ENCODE measurements around the gene KLF7.
"Not testable (repeated sequence)": the region's sequence is repeated elsewhere in the genome, so short reads cannot be mapped to it uniquely, and the experiment has no call there.

Gene KLF7

DNA sequence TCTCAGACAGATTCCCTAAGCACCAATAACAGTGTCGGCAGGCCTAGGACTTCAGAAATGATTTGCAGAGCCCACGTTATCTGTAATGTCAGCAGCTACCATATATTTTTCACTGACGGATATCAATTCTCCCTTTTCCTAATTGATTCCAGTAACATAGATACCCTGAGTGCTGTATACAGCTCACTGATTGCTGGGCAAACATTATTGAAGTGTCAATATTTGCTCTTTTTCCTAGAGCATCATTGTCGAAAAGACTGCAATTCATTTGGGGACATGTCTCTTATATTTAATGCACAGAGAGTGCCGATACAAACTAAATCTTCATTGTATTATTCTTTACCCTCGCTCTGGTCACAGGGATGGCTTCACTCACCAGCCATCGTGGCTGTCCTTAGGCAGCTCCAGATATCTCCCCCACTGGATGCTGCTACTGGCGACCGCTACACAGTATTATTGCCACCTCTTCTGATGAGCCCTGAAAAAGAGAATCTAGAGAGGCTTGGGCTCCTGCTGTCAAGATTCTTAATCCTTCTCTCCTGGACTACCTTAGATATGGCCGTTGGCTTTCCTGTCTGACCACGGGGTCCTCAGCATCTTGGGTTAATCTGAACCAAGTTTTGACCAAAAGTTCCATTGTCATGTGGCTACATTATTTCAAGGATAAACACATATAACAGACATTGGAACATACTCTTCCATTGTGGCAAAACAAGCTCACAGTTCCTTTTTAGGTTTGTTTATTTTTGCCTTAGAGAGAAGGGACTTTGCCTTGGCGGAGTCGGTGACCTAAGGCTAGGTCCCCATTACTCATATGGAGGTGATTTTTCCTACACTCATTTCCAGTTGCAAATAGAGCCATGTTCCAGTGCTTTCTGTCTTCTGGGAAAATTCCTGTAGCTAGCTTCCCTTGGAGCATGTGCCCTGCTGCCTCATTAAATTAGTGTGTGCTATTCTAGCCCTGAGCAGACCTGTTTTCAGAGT is 121.1 kb downstream of the KLF7 start:
- no peaks in the 10 kb centered on the region for H3K36me3 ChIP-seq (ENCODE audit: control insufficient read depth, insufficient read depth, low read length)
- H3K4me3 ChIP-seq (ENCODE audit: low read depth, low read length), result no peak overlapping the region
- peaks cover 18% of the 10 kb centered on the region for H3K4me1 ChIP-seq (ENCODE audit: control insufficient read depth, insufficient read depth, low read length)
- H3K9me3 ChIP-seq (ENCODE audit: control insufficient read depth, insufficient read depth, low read length), result no peaks in the 10 kb centered on the region
- no peaks in the 10 kb centered on the region for H3K27me3 ChIP-seq (ENCODE audit: control insufficient read depth, insufficient read depth, low read length)
- no peak overlapping the region for H3K9ac ChIP-seq (ENCODE audit: low read depth, low read length)

DNA sequence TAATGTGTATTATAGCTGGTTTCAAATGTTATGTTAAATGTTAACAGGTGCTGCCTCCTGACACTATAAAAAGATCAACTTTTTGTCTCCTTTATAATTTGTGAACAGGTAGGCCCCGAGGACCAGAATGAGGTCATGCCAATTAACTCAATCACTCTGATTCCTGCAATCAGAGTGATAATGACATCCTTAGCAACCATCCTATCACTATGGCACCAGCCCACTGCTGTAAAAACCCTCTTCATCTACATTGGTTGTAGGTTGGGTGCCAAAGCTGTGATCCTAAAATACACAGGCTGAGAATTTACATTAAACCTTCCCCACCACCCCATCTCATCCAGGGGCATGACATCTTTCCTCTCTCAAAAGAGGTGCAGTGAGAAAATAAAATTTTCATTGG is 122.9 kb downstream of the KLF7 start:
- H3K9me3 ChIP-seq (ENCODE audit: control insufficient read depth, insufficient read depth, low read length), result no peaks in the 10 kb centered on the region
- peaks cover 18% of the 10 kb centered on the region for H3K4me1 ChIP-seq (ENCODE audit: control insufficient read depth, insufficient read depth, low read length)
- H3K4me3 ChIP-seq (ENCODE audit: low read depth, low read length), result no peak overlapping the region
- H3K27me3 ChIP-seq (ENCODE audit: control insufficient read depth, insufficient read depth, low read length), result no peaks in the 10 kb centered on the region
- no peaks in the 10 kb centered on the region for H3K36me3 ChIP-seq (ENCODE audit: control insufficient read depth, insufficient read depth, low read length)
- H3K9ac ChIP-seq (ENCODE audit: low read depth, low read length), result no peak overlapping the region

GRCh38 chr2:207041786-207042554 is 123.8 kb downstream of the KLF7 start:
- no peaks in the 10 kb centered on the region for H3K36me3 ChIP-seq (ENCODE audit: control insufficient read depth, insufficient read depth, low read length)
- no peaks in the 10 kb centered on the region for H3K27me3 ChIP-seq (ENCODE audit: control insufficient read depth, insufficient read depth, low read length)
- H3K4me3 ChIP-seq (ENCODE audit: low read depth, low read length), result no peak overlapping the region
- no peak overlapping the region for H3K9ac ChIP-seq (ENCODE audit: low read depth, low read length)
- H3K4me1 ChIP-seq (ENCODE audit: control insufficient read depth, insufficient read depth, low read length), result peaks cover 22% of the 10 kb centered on the region
- H3K9me3 ChIP-seq (ENCODE audit: control insufficient read depth, insufficient read depth, low read length), result no peaks in the 10 kb centered on the region

- Histone ChIP-seq H3K9ac (ENCODE audit: low read depth, low read length) (no peak overlapping the region), H3K4me1 (ENCODE audit: control insufficient read depth, insufficient read depth, low read length) (peaks cover 24% of the 10 kb centered on the region), H3K36me3 (ENCODE audit: control insufficient read depth, insufficient read depth, low read length) (no peaks in the 10 kb centered on the region), H3K9me3 (ENCODE audit: control insufficient read depth, insufficient read depth, low read length) (no peaks in the 10 kb centered on the region), H3K27me3 (ENCODE audit: control insufficient read depth, insufficient read depth, low read length) (no peaks in the 10 kb centered on the region), H3K4me3 (ENCODE audit: low read depth, low read length) (no peak overlapping the region)
Observed at GRCh38 chr2:207041279-207041678, 124.5 kb downstream of the KLF7 start.

DNA sequence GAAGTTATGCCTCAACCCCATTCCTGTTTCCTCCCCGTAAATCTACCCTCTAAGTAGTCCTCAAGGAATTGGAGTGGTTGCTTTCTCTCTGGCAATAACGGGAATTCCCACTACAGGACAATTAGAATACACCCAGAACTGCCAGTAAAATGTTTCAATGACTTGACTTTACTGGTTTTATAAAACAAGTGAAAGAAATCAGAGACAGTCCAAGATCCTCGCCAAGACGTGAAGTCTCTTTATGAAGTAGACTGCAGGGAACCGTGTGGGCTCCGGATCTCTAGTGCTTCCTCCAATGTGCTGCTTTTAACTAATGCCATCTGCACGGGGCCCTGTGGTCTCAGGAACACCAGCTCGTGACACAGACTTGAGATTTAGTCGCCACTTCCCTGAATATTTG is 125.1 kb downstream of the KLF7 start:
- H3K4me3 ChIP-seq (ENCODE audit: low read depth, low read length), result no peak overlapping the region
- no peak overlapping the region for H3K9ac ChIP-seq (ENCODE audit: low read depth, low read length)
- peaks cover 30% of the 10 kb centered on the region for H3K4me1 ChIP-seq (ENCODE audit: control insufficient read depth, insufficient read depth, low read length)

GRCh38 chr2:207039225-207039624 is 126.5 kb downstream of the KLF7 start:
- Histone ChIP-seq H3K4me1 (ENCODE audit: control insufficient read depth, insufficient read depth, low read length) (peaks cover 30% of the 10 kb centered on the region), H3K27me3 (ENCODE audit: control insufficient read depth, insufficient read depth, low read length) (no peaks in the 10 kb centered on the region), H3K9me3 (ENCODE audit: control insufficient read depth, insufficient read depth, low read length) (no peaks in the 10 kb centered on the region), H3K4me3 (ENCODE audit: low read depth, low read length) (no peak overlapping the region), H3K36me3 (ENCODE audit: control insufficient read depth, insufficient read depth, low read length) (no peaks in the 10 kb centered on the region), H3K9ac (ENCODE audit: low read depth, low read length) (no peak overlapping the region)

More for the DNA sequence above, 125.1 kb downstream of the KLF7 start:
- no peaks in the 10 kb centered on the region for H3K9me3 ChIP-seq (ENCODE audit: control insufficient read depth, insufficient read depth, low read length)
- no peaks in the 10 kb centered on the region for H3K27me3 ChIP-seq (ENCODE audit: control insufficient read depth, insufficient read depth, low read length)
- no peaks in the 10 kb centered on the region for H3K36me3 ChIP-seq (ENCODE audit: control insufficient read depth, insufficient read depth, low read length)

- no peak overlapping the region for H3K9ac ChIP-seq (ENCODE audit: low read depth, low read length)
- H3K4me1 ChIP-seq (ENCODE audit: control insufficient read depth, insufficient read depth, low read length), result peaks cover 30% of the 10 kb centered on the region
- no peaks in the 10 kb centered on the region for H3K9me3 ChIP-seq (ENCODE audit: control insufficient read depth, insufficient read depth, low read length)
- H3K27me3 ChIP-seq (ENCODE audit: control insufficient read depth, insufficient read depth, low read length), result no peaks in the 10 kb centered on the region
- no peak overlapping the region for H3K4me3 ChIP-seq (ENCODE audit: low read depth, low read length)
- no peaks in the 10 kb centered on the region for H3K36me3 ChIP-seq (ENCODE audit: control insufficient read depth, insufficient read depth, low read length)
Observed at GRCh38 chr2:207038299-207038698, 127.4 kb downstream of the KLF7 start.

DNA sequence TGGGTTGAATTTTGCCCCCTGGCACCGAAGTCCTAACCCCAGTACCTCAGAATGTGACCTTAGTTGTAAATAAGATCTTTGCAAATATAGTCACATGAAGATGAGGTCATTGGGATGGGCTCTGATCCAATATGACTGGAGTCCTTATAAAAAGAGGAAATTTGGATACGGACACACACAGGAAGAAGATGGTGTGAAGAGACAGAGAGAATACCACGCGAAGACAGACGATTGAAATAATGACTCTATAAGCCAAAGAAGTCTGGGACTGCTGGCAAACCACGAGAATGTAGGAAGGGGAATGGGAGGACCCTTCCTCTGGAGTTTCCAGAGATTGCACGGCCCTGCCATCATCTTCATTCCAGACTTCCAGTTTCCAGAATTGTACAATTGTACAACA is 127.9 kb downstream of the KLF7 start:
- H3K4me3 ChIP-seq (ENCODE audit: low read depth, low read length), result no peak overlapping the region
- no peak overlapping the region for H3K9ac ChIP-seq (ENCODE audit: low read depth, low read length)
- no peaks in the 10 kb centered on the region for H3K9me3 ChIP-seq (ENCODE audit: control insufficient read depth, insufficient read depth, low read length)
- peaks cover 30% of the 10 kb centered on the region for H3K4me1 ChIP-seq (ENCODE audit: control insufficient read depth, insufficient read depth, low read length)
- no peaks in the 10 kb centered on the region for H3K36me3 ChIP-seq (ENCODE audit: control insufficient read depth, insufficient read depth, low read length)
- H3K27me3 ChIP-seq (ENCODE audit: control insufficient read depth, insufficient read depth, low read length), result no peaks in the 10 kb centered on the region

DNA sequence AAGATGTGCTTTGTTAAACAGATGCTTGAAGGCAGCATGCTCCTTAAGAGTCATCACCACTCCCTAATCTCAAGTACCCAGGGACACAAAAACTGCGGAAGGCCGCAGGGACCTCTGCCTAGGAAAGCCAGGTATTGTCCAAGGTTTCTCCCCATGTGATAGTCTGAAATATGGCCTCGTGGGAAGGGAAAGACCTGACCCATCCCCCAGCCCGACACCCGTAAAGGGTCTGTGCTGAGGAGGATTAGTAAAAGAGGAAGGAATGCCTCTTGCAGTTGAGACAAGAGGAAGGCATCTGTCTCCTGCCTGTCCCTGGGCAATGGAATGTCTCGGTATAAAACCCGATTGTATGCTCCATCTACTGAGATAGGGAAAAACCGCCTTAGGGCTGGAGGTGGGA is 128.7 kb downstream of the KLF7 start:
- H3K4me3 ChIP-seq (ENCODE audit: low read depth, low read length), result not testable (repeated sequence)

GRCh38 chr2:207035875-207036274 is 129.9 kb downstream of the KLF7 start:
- Histone ChIP-seq H3K27me3 (ENCODE audit: control insufficient read depth, insufficient read depth, low read length) (no peaks in the 10 kb centered on the region), H3K36me3 (ENCODE audit: control insufficient read depth, insufficient read depth, low read length) (no peaks in the 10 kb centered on the region), H3K4me1 (ENCODE audit: control insufficient read depth, insufficient read depth, low read length) (peaks cover 18% of the 10 kb centered on the region), H3K9ac (ENCODE audit: low read depth, low read length) (no peak overlapping the region), H3K9me3 (ENCODE audit: control insufficient read depth, insufficient read depth, low read length) (no peaks in the 10 kb centered on the region), H3K4me3 (ENCODE audit: low read depth, low read length) (no peak overlapping the region)

More for the DNA sequence above, 128.7 kb downstream of the KLF7 start:
- H3K36me3 ChIP-seq (ENCODE audit: control insufficient read depth, insufficient read depth, low read length); H3K27me3 ChIP-seq (ENCODE audit: control insufficient read depth, insufficient read depth, low read length); H3K9ac ChIP-seq (ENCODE audit: low read depth, low read length); H3K9me3 ChIP-seq (ENCODE audit: control insufficient read depth, insufficient read depth, low read length): not testable (repeated sequence)
- H3K4me1 ChIP-seq (ENCODE audit: control insufficient read depth, insufficient read depth, low read length), result peaks cover 25% of the 10 kb centered on the region

- H3K9me3 ChIP-seq (ENCODE audit: control insufficient read depth, insufficient read depth, low read length), result no peaks in the 10 kb centered on the region
- peaks cover 10% of the 10 kb centered on the region for H3K4me1 ChIP-seq (ENCODE audit: control insufficient read depth, insufficient read depth, low read length)
- no peaks in the 10 kb centered on the region for H3K27me3 ChIP-seq (ENCODE audit: control insufficient read depth, insufficient read depth, low read length)
- no peaks in the 10 kb centered on the region for H3K36me3 ChIP-seq (ENCODE audit: control insufficient read depth, insufficient read depth, low read length)
- no peak overlapping the region for H3K4me3 ChIP-seq (ENCODE audit: low read depth, low read length)
- no peak overlapping the region for H3K9ac ChIP-seq (ENCODE audit: low read depth, low read length)
Observed at GRCh38 chr2:207032490-207032889, 133.3 kb downstream of the KLF7 start.
